ENCODE measurements around the gene GSK3A.

Gene GSK3A

DNA sequence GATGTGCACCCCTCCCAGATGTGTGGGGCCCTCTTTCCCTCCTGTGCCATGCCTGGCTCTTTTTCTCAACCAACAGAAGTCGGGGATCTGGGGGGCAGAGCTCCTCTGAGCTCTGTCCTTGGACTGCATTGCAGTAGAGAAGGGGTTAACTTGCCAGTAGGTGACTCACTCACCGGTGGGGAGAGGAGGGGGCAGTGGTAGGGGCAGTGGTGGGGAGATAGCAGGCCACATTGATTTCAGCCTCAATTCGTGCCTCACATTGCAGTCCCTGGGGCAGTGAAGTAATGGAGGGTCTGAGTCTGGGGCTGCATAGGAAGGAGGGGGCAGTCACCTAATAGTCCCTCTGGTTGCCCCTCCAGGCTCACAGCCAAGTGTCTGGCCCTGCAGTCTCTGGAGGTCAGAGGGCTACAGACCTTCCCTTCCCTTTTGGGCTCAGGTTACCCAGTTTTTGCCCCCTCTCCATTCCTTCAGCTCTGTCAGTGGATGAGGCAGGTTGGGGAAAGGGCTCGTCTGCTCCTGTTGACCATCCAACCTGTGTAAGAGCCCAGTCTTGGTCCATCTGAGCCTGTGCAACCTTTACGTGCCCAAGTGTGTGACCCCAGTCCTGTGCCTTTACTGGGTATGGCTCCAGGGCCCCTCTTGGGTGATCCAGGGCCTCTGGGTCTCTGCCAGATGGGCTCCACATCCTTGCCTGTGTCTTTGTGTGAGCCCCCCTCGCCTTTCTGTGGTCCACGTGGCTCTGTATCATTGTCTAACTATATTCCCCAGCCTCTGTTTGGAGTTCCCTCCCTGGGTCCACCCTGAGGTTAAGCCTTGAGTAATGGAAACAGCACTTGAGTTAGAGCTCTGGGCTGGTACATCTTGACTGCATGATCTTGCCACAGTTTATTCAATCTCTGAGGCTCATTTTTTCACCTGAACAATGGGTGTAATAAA, 39.7 kb upstream of the GSK3A start:
- H2AFZ ChIP-seq (ENCODE audit: low read length): no peak overlapping the region
- no peak overlapping the region for H3K4me2 ChIP-seq (ENCODE audit: low read depth, low read length)
- peaks cover 9% of the 10 kb centered on the region; the same call in 1 of the 2 replicates for H3F3A ChIP-seq (ENCODE audit: insufficient read depth, low read length)
- TF ChIP-seq, protein P1, sequence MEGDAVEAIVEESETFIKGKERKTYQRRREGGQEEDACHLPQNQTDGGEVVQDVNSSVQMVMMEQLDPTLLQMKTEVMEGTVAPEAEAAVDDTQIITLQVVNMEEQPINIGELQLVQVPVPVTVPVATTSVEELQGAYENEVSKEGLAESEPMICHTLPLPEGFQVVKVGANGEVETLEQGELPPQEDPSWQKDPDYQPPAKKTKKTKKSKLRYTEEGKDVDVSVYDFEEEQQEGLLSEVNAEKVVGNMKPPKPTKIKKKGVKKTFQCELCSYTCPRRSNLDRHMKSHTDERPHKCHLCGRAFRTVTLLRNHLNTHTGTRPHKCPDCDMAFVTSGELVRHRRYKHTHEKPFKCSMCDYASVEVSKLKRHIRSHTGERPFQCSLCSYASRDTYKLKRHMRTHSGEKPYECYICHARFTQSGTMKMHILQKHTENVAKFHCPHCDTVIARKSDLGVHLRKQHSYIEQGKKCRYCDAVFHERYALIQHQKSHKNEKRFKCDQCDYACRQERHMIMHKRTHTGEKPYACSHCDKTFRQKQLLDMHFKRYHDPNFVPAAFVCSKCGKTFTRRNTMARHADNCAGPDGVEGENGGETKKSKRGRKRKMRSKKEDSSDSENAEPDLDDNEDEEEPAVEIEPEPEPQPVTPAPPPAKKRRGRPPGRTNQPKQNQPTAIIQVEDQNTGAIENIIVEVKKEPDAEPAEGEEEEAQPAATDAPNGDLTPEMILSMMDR (IDR thresholded peaks at IDR 0.05; ENCODE audit: low read length): no peak
- no peak for TF ChIP-seq EZH2 (optimal IDR thresholded peaks at IDR 0.05; ENCODE audit: low read depth, low read length)
- no peak for TF ChIP-seq EZH2phosphoT487 (IDR thresholded peaks at IDR 0.05; ENCODE audit: low read length)
- no peaks in the 10 kb centered on the region for H3K36me3 ChIP-seq (replicated peaks; ENCODE audit: insufficient read depth, low read length)
- no peaks in the 10 kb centered on the region for H3K9me2 ChIP-seq (replicated peaks; ENCODE audit: insufficient read depth, low read length)
- H3K27ac ChIP-seq (ENCODE audit: low read length): no peak overlapping the region
- H3K9me3 ChIP-seq (replicated peaks; ENCODE audit: insufficient read depth, low read length): no peaks in the 10 kb centered on the region
- H3K27me3 ChIP-seq (replicated peaks; ENCODE audit: insufficient read depth, low read length): no peaks in the 10 kb centered on the region
- H3K4me1 ChIP-seq (ENCODE audit: low read length): peaks cover 21% of the 10 kb centered on the region
- H3K9ac ChIP-seq (ENCODE audit: low read length): no peak overlapping the region
- H3K4me3 ChIP-seq (ENCODE audit: low read length): no peak overlapping the region
- no peaks in the 10 kb centered on the region for H4K20me1 ChIP-seq (ENCODE audit: insufficient read depth, low read length)
- no peak for DNase-seq
- H3K79me2 ChIP-seq (ENCODE audit: low read length): peaks cover 19% of the 10 kb centered on the region

DNA sequence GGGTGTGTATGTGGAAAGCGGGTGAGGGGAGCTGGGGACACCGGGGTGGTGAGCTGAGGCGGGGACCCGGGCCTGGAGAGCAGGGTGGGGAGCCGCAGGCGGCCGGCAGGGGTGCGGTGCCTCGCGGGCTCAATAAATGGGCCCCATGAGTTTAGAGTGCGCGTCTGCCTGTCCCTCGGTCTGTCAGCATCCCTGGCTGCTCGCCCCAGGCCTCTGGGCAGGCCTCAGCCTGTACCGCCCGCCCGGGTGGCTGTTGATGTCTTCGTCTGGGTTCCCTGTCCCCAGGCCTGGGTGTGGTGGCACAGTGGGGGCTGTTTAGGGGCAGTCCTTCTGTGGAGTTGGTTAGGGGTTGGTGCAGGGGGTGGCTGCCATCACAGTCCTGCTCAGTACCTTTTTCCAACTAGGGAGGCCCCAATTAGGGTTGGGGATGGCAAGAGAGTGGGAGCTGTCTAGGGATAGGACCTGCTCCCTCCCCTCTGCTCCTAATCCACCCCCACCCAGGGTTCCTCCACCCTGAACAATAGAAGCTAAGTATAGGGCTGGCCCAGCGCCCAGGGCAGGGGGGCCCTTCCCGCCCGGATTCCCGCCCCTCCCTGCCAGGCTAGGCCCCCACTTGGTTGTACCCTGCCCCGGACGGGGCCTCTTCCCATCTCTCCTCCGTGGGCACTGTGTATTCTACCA, 38.9 kb upstream of the GSK3A start:
- Histone ChIP-seq H3K4me3 (ENCODE audit: low read length) (no peak overlapping the region), H3K9me2 (replicated peaks; ENCODE audit: insufficient read depth, low read length) (no peaks in the 10 kb centered on the region), H3K27me3 (replicated peaks; ENCODE audit: insufficient read depth, low read length) (no peaks in the 10 kb centered on the region), H2AFZ (ENCODE audit: low read length) (no peak overlapping the region), H3K4me1 (ENCODE audit: low read length) (peaks cover 21% of the 10 kb centered on the region), H3F3A (ENCODE audit: insufficient read depth, low read length) (peaks cover 9% of the 10 kb centered on the region; the same call in 1 of the 2 replicates), H4K20me1 (ENCODE audit: insufficient read depth, low read length) (no peaks in the 10 kb centered on the region), H3K9ac (ENCODE audit: low read length) (no peak overlapping the region), H3K36me3 (replicated peaks; ENCODE audit: insufficient read depth, low read length) (no peaks in the 10 kb centered on the region), H3K4me2 (ENCODE audit: low read depth, low read length) (no peak overlapping the region), H3K9me3 (replicated peaks; ENCODE audit: insufficient read depth, low read length) (no peaks in the 10 kb centered on the region), H3K27ac (ENCODE audit: low read length) (no peak overlapping the region), H3K79me2 (ENCODE audit: low read length) (peaks cover 18% of the 10 kb centered on the region)
- DNase-seq: no peak
- TF ChIP-seq, protein P1 (IDR thresholded peaks at IDR 0.05; ENCODE audit: low read length): no peak
- no peak for TF ChIP-seq EZH2 (optimal IDR thresholded peaks at IDR 0.05; ENCODE audit: low read depth, low read length)
- TF ChIP-seq EZH2phosphoT487 (IDR thresholded peaks at IDR 0.05; ENCODE audit: low read length): no peak

DNA sequence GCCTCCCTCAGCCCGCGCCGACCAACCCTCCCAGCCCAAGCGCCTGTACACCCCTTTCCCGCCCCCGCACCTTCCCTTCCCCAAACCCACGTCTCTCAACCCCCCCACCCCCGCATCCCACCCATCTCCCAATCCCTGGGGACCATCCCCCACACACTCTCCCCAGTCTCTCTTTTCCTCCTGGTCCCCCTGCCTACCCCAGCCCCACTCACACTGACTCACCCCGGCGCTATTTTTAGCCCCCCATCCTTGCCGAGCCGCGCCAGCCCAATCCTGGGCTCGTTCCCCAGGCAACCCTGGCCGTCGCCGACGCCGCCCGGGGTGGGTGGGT, 38.4 kb upstream of the GSK3A start:
- no peaks in the 10 kb centered on the region for H3K27me3 ChIP-seq (replicated peaks; ENCODE audit: insufficient read depth, low read length)

More for the DNA sequence above, 38.4 kb upstream of the GSK3A start:
- Histone ChIP-seq H2AFZ (ENCODE audit: low read length) (no peak overlapping the region; the same call in 1 of the 2 replicates), H3K9me2 (replicated peaks; ENCODE audit: insufficient read depth, low read length) (no peaks in the 10 kb centered on the region), H3K9ac (ENCODE audit: low read length) (peak overlapping the region; percentile 75; the same call in 1 of the 2 replicates), H3K4me1 (ENCODE audit: low read length) (peaks cover 21% of the 10 kb centered on the region), H4K20me1 (ENCODE audit: insufficient read depth, low read length) (no peaks in the 10 kb centered on the region), H3K27ac (ENCODE audit: low read length) (no peak overlapping the region), H3K4me3 (ENCODE audit: low read length) (peak overlapping the region; percentile 90), H3K4me2 (ENCODE audit: low read depth, low read length) (peak overlapping the region; percentile 57), H3F3A (ENCODE audit: insufficient read depth, low read length) (peaks cover 9% of the 10 kb centered on the region; the same call in 1 of the 2 replicates), H3K9me3 (replicated peaks; ENCODE audit: insufficient read depth, low read length) (no peaks in the 10 kb centered on the region), H3K36me3 (replicated peaks; ENCODE audit: insufficient read depth, low read length) (no peaks in the 10 kb centered on the region), H3K79me2 (ENCODE audit: low read length) (peaks cover 13% of the 10 kb centered on the region)
- TF ChIP-seq, protein P1 (IDR thresholded peaks at IDR 0.05; ENCODE audit: low read length): no peak
- TF ChIP-seq EZH2phosphoT487 (IDR thresholded peaks at IDR 0.05; ENCODE audit: low read length) (no peak), EZH2 (optimal IDR thresholded peaks at IDR 0.05; ENCODE audit: low read depth, low read length) (no peak)
- no peak for DNase-seq

Data from MM.1S (cell line).